SK-N-SH (cell line): ENCODE measurements around the gene TBXAS1. TPM values are rescaled to one million over a fixed set of nuclear protein-coding genes. Genes with fewer than 3 reads are reported as not detected.

Experiments
- CTCF ChIA-PET: fragments of 300-600, 350-600 bp; formaldehyde crosslinking; extraction: SDS; loops from one replicate; lab custom pipeline; 2021; lab: Yijun Ruan, JAX
- POLR2A ChIA-PET: fragments of 350-600 bp; sonication (Branson Sonifier 250); formaldehyde crosslinking; extraction: SDS; loops from one replicate; lab custom pipeline; 2020; ENCODE audit warnings: antibody characterized with exemption, inconsistent platforms; lab: Yijun Ruan, JAX
- DNase-seq: peaks from one replicate; pipeline ENCODE4 v3.0.0; 2012
- H2AFZ ChIP-seq: fragments of 200-600 bp; sonication (generic); 2 replicates; pipeline ENCODE4 v1.8.1; 2016; ENCODE audit warnings: antibody characterized with exemption, mild to moderate bottlenecking, low read depth
- H3F3A ChIP-seq: fragments of 200-600 bp; sonication (generic); replicated peaks from 2 replicates; pipeline ENCODE3; 2016; ENCODE audit warnings: antibody characterized with exemption, mild to moderate bottlenecking; ENCODE audit not compliant: insufficient read depth
- H3K27ac ChIP-seq, 2 experiments: fragments of 200-500 bp in 1 of 2; fragments of 200-600 bp in 1 of 2; sonication (Bioruptor generic) in 1 of 2; sonication (generic), shearing (Covaris generic) in 1 of 2; 2 replicates each; pipeline versions ENCODE4 v1.5.1 to v1.6.1; 2014 to 2016; ENCODE audit warnings: low read depth in 2 of 2, inconsistent platforms in 1 of 2, low read length in 1 of 2, mild to moderate bottlenecking in 1 of 2, mixed read lengths in 1 of 2
- H3K27me3 ChIP-seq: fragments of 200-600 bp; sonication (generic), shearing (Covaris generic); 2 replicates; pipeline ENCODE4 v1.6.1; 2016; ENCODE audit warnings: mixed run types; ENCODE audit not compliant: insufficient read depth
- H3K36me3 ChIP-seq, 2 experiments: fragments of 200-500 bp in 1 of 2; fragments of 200-600 bp in 1 of 2; sonication (Bioruptor generic) in 1 of 2; sonication (generic) in 1 of 2; replicated peaks in 1 of 2; 2 replicates each; pipeline versions ENCODE3 to v1.5.1; 2014 to 2016; ENCODE audit warnings: low read length in 1 of 2, mild to moderate bottlenecking in 1 of 2; ENCODE audit not compliant: insufficient read depth in 2 of 2, control insufficient read depth in 1 of 2
- H3K4me1 ChIP-seq, 2 experiments: fragments of 200-500 bp in 1 of 2; fragments of 200-600 bp in 1 of 2; sonication (Bioruptor generic) in 1 of 2; sonication (generic), shearing (Covaris generic) in 1 of 2; 2 replicates each; pipeline versions ENCODE4 v1.5.1 to v1.6.1; 2014 to 2016; ENCODE audit warnings: low read depth in 1 of 2, low read length in 1 of 2, mixed run types in 1 of 2; ENCODE audit not compliant: insufficient read depth in 2 of 2, control insufficient read depth in 1 of 2
- H3K4me2 ChIP-seq: fragments of 200-600 bp; sonication (generic), shearing (Covaris generic); 2 replicates; pipeline ENCODE4 v1.6.1; 2017; ENCODE audit warnings: mixed run types
- H3K4me3 ChIP-seq, 2 experiments: fragments of 200-500 bp in 1 of 2; fragments of 200-600 bp in 1 of 2; sonication (Bioruptor generic) in 1 of 2; sonication (generic), shearing (Covaris generic) in 1 of 2; 2 replicates each; pipeline versions ENCODE4 v1.5.1 to v1.8.1; 2014 to 2016; ENCODE audit warnings: low read depth in 2 of 2, inconsistent platforms in 1 of 2, low read length in 1 of 2, mild to moderate bottlenecking in 1 of 2, mixed read lengths in 1 of 2, moderate library complexity in 1 of 2
- H3K79me2 ChIP-seq: fragments of 200-600 bp; sonication (generic); 2 replicates; pipeline ENCODE4 v1.8.1; 2017; ENCODE audit warnings: mild to moderate bottlenecking; ENCODE audit not compliant: insufficient read depth
- H3K9ac ChIP-seq: fragments of 200-600 bp; sonication (generic); 2 replicates; pipeline ENCODE4 v1.6.1; 2017; ENCODE audit warnings: mixed run types
- H3K9me2 ChIP-seq: fragments of 200-600 bp; sonication (generic); 2 replicates; pipeline ENCODE4 v1.6.1; 2017; ENCODE audit warnings: mixed run types
- H3K9me3 ChIP-seq: fragments of 200-600 bp; sonication (generic); 2 replicates; pipeline ENCODE4 v1.6.1; 2017; ENCODE audit warnings: mixed run types, mild to moderate bottlenecking, moderate library complexity
- H4K20me1 ChIP-seq: fragments of 200-600 bp; sonication (generic); 2 replicates; pipeline ENCODE4 v1.6.1; 2017; ENCODE audit warnings: mild to moderate bottlenecking, mixed run types; ENCODE audit not compliant: insufficient read depth
- CHD2 ChIP-seq: fragments of 150-350 bp; IDR thresholded peaks from 2 replicates; pipeline ENCODE4 v1.6.1; 2018; ENCODE audit warnings: low read length; ENCODE audit not compliant: partially characterized antibody
- EP300 ChIP-seq, 2 experiments: IDR thresholded peaks; 2 replicates each; pipeline versions ENCODE4 v1.4.0 to v1.6.1; 2012; ENCODE audit warnings: borderline replicate concordance in 1 of 2, low read depth in 1 of 2, low read length in 1 of 2
- FOSL2 ChIP-seq: IDR thresholded peaks from 2 replicates; pipeline ENCODE4 v1.4.0; 2012; ENCODE audit warnings: low read depth, mild to moderate bottlenecking, moderate library complexity, borderline replicate concordance
- GABPA ChIP-seq: IDR thresholded peaks from 2 replicates; pipeline ENCODE4 v1.4.0; 2012; ENCODE audit warnings: low read depth, mild to moderate bottlenecking
- GATA2 ChIP-seq: sonication (generic); formaldehyde crosslinking; IDR thresholded peaks from 2 replicates; pipeline ENCODE4 v1.5.0; 2020; ENCODE audit warnings: mild to moderate bottlenecking, missing genetic modification reagents
- IRF3 ChIP-seq: fragments of 150-350 bp; IDR thresholded peaks from 2 replicates; pipeline ENCODE4 v1.6.1; 2016; ENCODE audit warnings: mild to moderate bottlenecking, low read depth, low read length
- JUND ChIP-seq: IDR thresholded peaks from 2 replicates; pipeline ENCODE4 v1.4.0; 2012
- MAX ChIP-seq: IDR thresholded peaks from 2 replicates; pipeline ENCODE4 v1.4.0; 2012; ENCODE audit warnings: low read depth
- MXI1 ChIP-seq: IDR thresholded peaks from 2 replicates; pipeline ENCODE4 v1.6.1; 2012; ENCODE audit warnings: mild to moderate bottlenecking, low read depth, low read length, improper control_type of control experiment
- PBX3 ChIP-seq: IDR thresholded peaks from 2 replicates; pipeline ENCODE4; 2012
- RAD21 ChIP-seq: IDR thresholded peaks from 2 replicates; pipeline ENCODE4 v1.6.1; 2012; ENCODE audit warnings: mild to moderate bottlenecking, low read length
- RCOR1 ChIP-seq: fragments of 150-350 bp; IDR thresholded peaks from 2 replicates; pipeline ENCODE4 v1.6.1; 2017; ENCODE audit warnings: antibody characterized with exemption, low read length
- RFX5 ChIP-seq: IDR thresholded peaks from 2 replicates; pipeline ENCODE4 v1.6.1; 2012; ENCODE audit warnings: mild to moderate bottlenecking, improper control_type of control experiment, low read length
- SMC3 ChIP-seq: IDR thresholded peaks from 2 replicates; pipeline ENCODE4 v1.6.1; 2012; ENCODE audit warnings: low read depth, low read length, improper control_type of control experiment
- USF1 ChIP-seq: IDR thresholded peaks from 2 replicates; pipeline ENCODE4 v1.4.0; 2012; ENCODE audit warnings: low read depth, borderline replicate concordance
- USF2 ChIP-seq: fragments of 150-350 bp; IDR thresholded peaks from 2 replicates; pipeline ENCODE4 v1.6.1; 2017; ENCODE audit warnings: antibody characterized with exemption, low read length, low read depth, borderline replicate concordance
- YY1 ChIP-seq: IDR thresholded peaks from 2 replicates; pipeline ENCODE4 v1.4.0; 2012; ENCODE audit warnings: low read depth, mild to moderate bottlenecking
- ZBTB33 ChIP-seq: IDR thresholded peaks from 2 replicates; pipeline ENCODE4 v1.4.0; 2012; ENCODE audit warnings: low read depth, borderline replicate concordance
- WGBS: methylation state at CpG from one replicate; pipeline ENCODE4 v1.1.6; 2017; ENCODE audit warnings: low lambda C conversion rate; 5-methylcytosine and 5-hydroxymethylcytosine counted together
- polyA plus RNA-seq, 3 experiments: library from polyadenylated mRNA; depleted of rRNA; stranded (reverse); fragments of >200 nt; gene quantifications; 2 replicates each; pipeline ENCODE4 v1.2.3, GENCODE V29; 2012

The TBXAS1 gene
- polyA plus RNA-seq, 1 of the 3 experiments (the other 2 are of a cell fraction): 4.4 TPM

- no peaks in the 10 kb centered on the region for H3K9me3 ChIP-seq
- no peak overlapping the region for H2AFZ ChIP-seq
- TF ChIP-seq CHD2 (no peak), GABPA (no peak), EP300 (IDR thresholded peaks at IDR 0.05; ENCODE audit: borderline replicate concordance in 1 of 2, low read depth in 1 of 2, low read length in 1 of 2) (no peak), RCOR1 (no peak), FOSL2 (no peak), MAX (no peak), ZBTB33 (no peak), SMC3 (no peak), MXI1 (no peak), RAD21 (no peak), YY1 (no peak), RFX5 (no peak), PBX3 (no peak), JUND (no peak), USF2 (no peak), GATA2 (CRISPR knock-in tag) (no peak), IRF3 (no peak), USF1 (no peak)
- 80% methylated on average over 7 of the region's 7 CpGs for WGBS
- H3K27me3 ChIP-seq: no peaks in the 10 kb centered on the region
- H3K4me2 ChIP-seq: no peak overlapping the region
- no peak overlapping the region for H3K4me3 ChIP-seq
- peaks cover 5% of the 10 kb centered on the region; the same call in 1 of the 2 replicates for H3K9me2 ChIP-seq
- H3K36me3 ChIP-seq: no peaks in the 10 kb centered on the region
- H3K79me2 ChIP-seq: no peaks in the 10 kb centered on the region
- no peak for DNase-seq
- H3K4me1 ChIP-seq: no peaks in the 10 kb centered on the region
- H3K9ac ChIP-seq: no peak overlapping the region
- H4K20me1 ChIP-seq: no peaks in the 10 kb centered on the region
- ChIA-PET POLR2A (no interaction called here), CTCF (interaction anchor here (1.0 to 1.2 kb wide), 2 partner anchors 9 to 44 kb away, joined by 3 read pairs; no protein-coding TSS in a partner anchor)
- peaks cover 3% of the 10 kb centered on the region for H3F3A ChIP-seq
- H3K27ac ChIP-seq: no peak overlapping the region
These were observed 55.4 kb downstream of the TBXAS1 start for GRCh38 chr7:139884441-139884840.
